Measurements from ENCODE around the gene AIF1L.

Gene AIF1L

GRCh38 chr9:131167936-131168335, 71.6 kb downstream of the AIF1L start:
- no peak for DNase-seq (ENCODE audit: low read depth)

DNA sequence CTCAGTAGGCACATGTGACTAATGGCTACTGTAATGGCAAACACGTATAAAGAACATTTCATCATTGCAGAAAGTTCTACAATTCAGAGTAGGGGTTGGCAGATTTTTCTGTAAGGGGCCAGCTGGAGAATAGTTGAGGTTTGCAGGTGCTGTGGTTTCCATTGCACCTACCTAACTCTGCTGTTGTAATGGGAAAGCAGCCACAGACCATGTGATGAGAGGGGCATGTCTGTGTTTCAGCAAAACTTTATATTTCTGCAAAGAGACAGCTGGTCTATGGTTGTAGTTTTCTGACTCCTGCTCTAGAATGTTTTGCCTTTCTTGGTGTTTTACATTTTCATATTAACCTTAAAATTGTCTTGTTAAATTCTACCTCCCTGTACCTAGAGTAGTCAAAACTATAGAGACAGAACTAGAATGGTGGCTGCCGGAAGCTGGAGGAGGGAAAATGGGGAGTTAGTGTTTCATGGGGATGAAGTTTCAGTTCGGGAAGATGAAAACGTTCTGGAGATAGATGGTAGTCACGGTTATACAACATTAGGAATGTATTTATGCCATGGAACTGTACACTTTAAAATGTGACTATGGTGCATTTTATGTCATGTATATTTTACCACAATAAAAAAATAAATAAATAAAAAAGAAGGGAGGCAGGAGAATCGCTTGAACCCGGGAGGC, 73.4 kb downstream of the AIF1L start:
- no peak for DNase-seq (ENCODE audit: low read depth)

Measured in activated T-helper 1 cell treated with Interleukin-2 at 50 U/mL for 16 hours (primary cell).